Endodermal cell (in vitro differentiated cells): ENCODE data around the gene DUOXA1. TPM values are rescaled to one million over a fixed set of nuclear protein-coding genes. Genes with fewer than 3 reads are reported as not detected.

Source experiments
- DNase-seq: peaks from one replicate; pipeline ENCODE4 v3.0.0-alpha.2; 2017
- H3K27ac ChIP-seq: 2 replicates; pipeline ENCODE4 v1.5.1; 2013; ENCODE audit warnings: mild to moderate bottlenecking, low read depth, low read length, moderate library complexity
- H3K27me3 ChIP-seq: 2 replicates; pipeline ENCODE4 v1.6.1; 2013; ENCODE audit warnings: mild to moderate bottlenecking, low read length, moderate library complexity; ENCODE audit not compliant: insufficient read depth, control insufficient read depth, poor library complexity, severe bottlenecking
- H3K36me3 ChIP-seq: 2 replicates; pipeline ENCODE4 v1.7.0; 2013; ENCODE audit warnings: mild to moderate bottlenecking, low read length, moderate library complexity; ENCODE audit not compliant: control insufficient read depth, insufficient read depth
- H3K4me1 ChIP-seq: one replicate; pipeline ENCODE4 v1.7.0; 2013; ENCODE audit warnings: low read length; ENCODE audit not compliant: control insufficient read depth, insufficient read depth
- H3K4me3 ChIP-seq: 2 replicates; pipeline ENCODE4 v1.5.1; 2013; ENCODE audit warnings: mild to moderate bottlenecking, low read length, moderate library complexity
- H3K9ac ChIP-seq: 2 replicates; pipeline ENCODE4 v1.6.1; 2013; ENCODE audit warnings: mild to moderate bottlenecking, low read length, moderate library complexity; ENCODE audit not compliant: poor library complexity, severe bottlenecking; ENCODE audit errors: extremely low read depth
- H3K9me3 ChIP-seq: 2 replicates; pipeline ENCODE4 v1.6.1; 2013; ENCODE audit warnings: mild to moderate bottlenecking, low read length, moderate library complexity; ENCODE audit not compliant: control insufficient read depth
- H3K27ac Mint-ChIP-seq: 2 replicates; pipeline ENCODE4 v1.8.0; 2020; ENCODE audit warnings: mixed read lengths
- H3K27me3 Mint-ChIP-seq: 2 replicates; pipeline ENCODE4 v1.8.0; 2021; ENCODE audit warnings: mild to moderate bottlenecking, mixed read lengths; ENCODE audit not compliant: insufficient read depth
- H3K36me3 Mint-ChIP-seq: 2 replicates; pipeline ENCODE4 v1.8.0; 2020; ENCODE audit warnings: low read depth, mixed read lengths
- H3K4me1 Mint-ChIP-seq: 2 replicates; pipeline ENCODE4 v1.8.0; 2020; ENCODE audit warnings: mixed read lengths
- H3K4me3 Mint-ChIP-seq: 2 replicates; pipeline ENCODE4 v1.8.0; 2020; ENCODE audit warnings: mild to moderate bottlenecking, moderate library complexity, mixed read lengths
- H3K9me3 Mint-ChIP-seq: 2 replicates; pipeline ENCODE4 v1.8.0; 2020; ENCODE audit warnings: mild to moderate bottlenecking, mixed read lengths
- CTCF ChIP-seq: fragments of 200-600 bp; sonication (generic); conservative IDR thresholded peaks from 2 replicates; pipeline ENCODE4 v1.5.0; 2021; ENCODE audit warnings: antibody characterized with exemption, mild to moderate bottlenecking
- WGBS, 2 experiments: methylation state at CpG; one replicate each; pipeline versions ENCODE4 v1.1.5 to v1.1.7; 2013; ENCODE audit warnings: missing lambda C conversion rate in 2 of 2, mixed read lengths in 1 of 2; ENCODE audit not compliant: insufficient coverage in 1 of 2, insufficient read length in 1 of 2; 5-methylcytosine and 5-hydroxymethylcytosine counted together
- total RNA-seq, 2 donors: library from RNA; stranded (reverse); fragmentation: NEBNext Ultra II Directional in 1 of 2; extraction: Animal tissue kit (Norgen Biotek cat#: 25700) in 1 of 2; gene quantifications; 2 replicates in 1 of 2; 3 replicates in 1 of 2; pipeline ENCODE4 v1.2.1, GENCODE V29; 2021

Gene DUOXA1
- total RNA-seq, 2 donors from 2014 or later, result 0.86 to 0.99 TPM

GRCh38 chr15:45168751-45169551 lies 39.3 kb upstream of the DUOXA1 start:
- no peak overlapping the region for H3K4me3 Mint-ChIP-seq
- H3K4me1 ChIP-seq, result peaks cover 4% of the 10 kb centered on the region
- WGBS, 2 experiments, result 92 to 100% methylated on average over 3 to 9 of the region's 9 CpGs

GRCh38 chr15:45168286-45168685 lies 38.6 kb upstream of the DUOXA1 start:
- TF ChIP-seq CTCF, result no peak
- H3K27me3 Mint-ChIP-seq, result no peaks in the 10 kb centered on the region

More at GRCh38 chr15:45168751-45169551, 39.3 kb upstream of the DUOXA1 start:
- Histone ChIP-seq H3K27ac (peak overlapping the region; percentile 68), H3K4me3 (no peak overlapping the region), H3K36me3 (no peaks in the 10 kb centered on the region), H3K9me3 (no peaks in the 10 kb centered on the region), H3K27me3 (no peaks in the 10 kb centered on the region), H3K9ac (no peak overlapping the region)
- no peak for DNase-seq
- Mint-ChIP-seq H3K27me3 (no peaks in the 10 kb centered on the region), H3K4me1 (peaks cover 19% of the 10 kb centered on the region), H3K9me3 (no peaks in the 10 kb centered on the region), H3K27ac (no peak overlapping the region), H3K36me3 (peaks cover 10% of the 10 kb centered on the region)
- no peak for TF ChIP-seq CTCF

GRCh38 chr15:45167631-45168205 lies 38.0 kb upstream of the DUOXA1 start:
- Mint-ChIP-seq H3K36me3 (peaks cover 6% of the 10 kb centered on the region), H3K27me3 (no peaks in the 10 kb centered on the region), H3K9me3 (no peaks in the 10 kb centered on the region), H3K27ac (no peak overlapping the region), H3K4me3 (peak overlapping the region; percentile 51), H3K4me1 (peaks cover 14% of the 10 kb centered on the region)
- TF ChIP-seq CTCF, result no peak
- no peak overlapping the region for H3K9ac ChIP-seq
- DNase-seq, result no peak
- H3K27ac ChIP-seq, result peak overlapping the region; percentile 99
- H3K4me3 ChIP-seq, result peak overlapping the region; percentile 77
- H3K36me3 ChIP-seq, result no peaks in the 10 kb centered on the region
- H3K27me3 ChIP-seq, result no peaks in the 10 kb centered on the region
- H3K4me1 ChIP-seq, result peaks cover 2% of the 10 kb centered on the region
- 81 to 94% methylated on average over 6 to 9 of the region's 9 CpGs for WGBS, 2 experiments
- H3K9me3 ChIP-seq, result no peaks in the 10 kb centered on the region

More at GRCh38 chr15:45168286-45168685, 38.6 kb upstream of the DUOXA1 start:
- WGBS, 2 experiments, result 90 to 94% methylated on average over 2 to 4 of the region's 4 CpGs
- H3K9ac ChIP-seq, result no peak overlapping the region
- H3K27ac ChIP-seq, result no peak overlapping the region
- Mint-ChIP-seq H3K4me1 (peaks cover 19% of the 10 kb centered on the region), H3K27ac (no peak overlapping the region), H3K36me3 (peaks cover 6% of the 10 kb centered on the region), H3K4me3 (no peak overlapping the region), H3K9me3 (no peaks in the 10 kb centered on the region)
- no peaks in the 10 kb centered on the region for H3K9me3 ChIP-seq
- H3K27me3 ChIP-seq, result no peaks in the 10 kb centered on the region
- no peaks in the 10 kb centered on the region for H3K36me3 ChIP-seq
- no peak overlapping the region for H3K4me3 ChIP-seq
- DNase-seq, result no peak
- peaks cover 4% of the 10 kb centered on the region for H3K4me1 ChIP-seq
